Esophagus (tissue), 2 donors: Measurements from ENCODE around the gene MYOG. TPM values are rescaled to one million over a fixed set of nuclear protein-coding genes. Genes with fewer than 3 reads are reported as not detected.

Source experiments
- H3K27ac ChIP-seq, 2 donors: one replicate each; pipeline ENCODE4 v1.5.1; 2013; ENCODE audit warnings: low read depth in 2 of 2, mild to moderate bottlenecking in 2 of 2, inconsistent platforms in 1 of 2, low read length in 1 of 2, moderate library complexity in 1 of 2
- H3K27me3 ChIP-seq, 2 donors: one replicate each; pipeline ENCODE4 v1.6.1; 2013; ENCODE audit warnings: low read length in 2 of 2, control low read depth in 1 of 2, mild to moderate bottlenecking in 1 of 2; ENCODE audit not compliant: insufficient read depth in 2 of 2, control insufficient read depth in 1 of 2
- H3K36me3 ChIP-seq, 2 donors: one replicate each; pipeline ENCODE4 v1.6.1; 2013; ENCODE audit warnings: low read length in 1 of 2; ENCODE audit not compliant: control insufficient read depth in 2 of 2, insufficient read depth in 2 of 2
- H3K4me1 ChIP-seq, 2 donors: one replicate each; pipeline ENCODE4 v1.6.1; 2013; ENCODE audit warnings: low read length in 1 of 2; ENCODE audit not compliant: control insufficient read depth in 2 of 2, insufficient read depth in 2 of 2
- H3K4me3 ChIP-seq, 2 donors: one replicate each; pipeline ENCODE4 v1.5.1; 2013; ENCODE audit warnings: low read length in 2 of 2, mild to moderate bottlenecking in 2 of 2, low read depth in 1 of 2, moderate library complexity in 1 of 2
- H3K9me3 ChIP-seq, 2 donors: one replicate each; pipeline ENCODE4 v1.6.1; 2013; ENCODE audit warnings: mild to moderate bottlenecking in 2 of 2, low read depth in 1 of 2, low read length in 1 of 2, moderate library complexity in 1 of 2; ENCODE audit not compliant: control insufficient read depth in 2 of 2, insufficient read depth in 1 of 2
- WGBS, 2 donors: extraction: QIAGEN DNeasy Blood & Tissue Kit; methylation state at CpG; one replicate each; pipeline ENCODE4 v1.1.7; 2013; 5-methylcytosine and 5-hydroxymethylcytosine counted together
- polyA plus RNA-seq, 2 donors: library from polyadenylated mRNA; stranded (reverse); fragments of 200-250 nt; gene quantifications; one replicate each; pipeline ENCODE4 v1.2.3, GENCODE V29; 2013
- donor health status: healthy with polysubstance abuse.
- donor health status: Bipolar disorder and iron deficiency.

The MYOG gene
- polyA plus RNA-seq, 2 donors = not detected

- no peaks in the 10 kb centered on the region for H3K27me3 ChIP-seq
Observed at GRCh38 chr1:203035111-203036000, 50.5 kb downstream of the MYOG start.

GRCh38 chr1:203034422-203035110, 51.2 kb downstream of the MYOG start:
- no peaks in the 10 kb centered on the region for H3K4me1 ChIP-seq
- no peak overlapping the region for H3K4me3 ChIP-seq
- no peaks in the 10 kb centered on the region for H3K36me3 ChIP-seq
- H3K9me3 ChIP-seq = no peaks in the 10 kb centered on the region
- no peaks in the 10 kb centered on the region for H3K27me3 ChIP-seq
- WGBS, 2 donors = 77 to 82% methylated on average over 10 of the region's 10 CpGs
- H3K27ac ChIP-seq = no peak overlapping the region

More at GRCh38 chr1:203035111-203036000, 50.5 kb downstream of the MYOG start:
- no peaks in the 10 kb centered on the region for H3K9me3 ChIP-seq
- H3K4me1 ChIP-seq = no peaks in the 10 kb centered on the region
- no peak overlapping the region for H3K4me3 ChIP-seq
- H3K27ac ChIP-seq = no peak overlapping the region
- 80 to 82% methylated on average over 15 of the region's 15 CpGs for WGBS, 2 donors
- H3K36me3 ChIP-seq = no peaks in the 10 kb centered on the region

GRCh38 chr1:203033917-203034316, 51.9 kb downstream of the MYOG start:
- 84 to 85% methylated on average over 2 of the region's 2 CpGs for WGBS, 2 donors

GRCh38 chr1:203033287-203033686, 52.5 kb downstream of the MYOG start:
- Histone ChIP-seq H3K27ac (no peak overlapping the region), H3K36me3 (no peaks in the 10 kb centered on the region), H3K9me3 (no peaks in the 10 kb centered on the region), H3K27me3 (no peaks in the 10 kb centered on the region), H3K4me3 (no peak overlapping the region), H3K4me1 (no peaks in the 10 kb centered on the region)
- 85 to 86% methylated on average over 2 of the region's 2 CpGs for WGBS, 2 donors

More at GRCh38 chr1:203033917-203034316, 51.9 kb downstream of the MYOG start:
- no peak overlapping the region for H3K4me3 ChIP-seq
- no peak overlapping the region for H3K27ac ChIP-seq
- H3K4me1 ChIP-seq = no peaks in the 10 kb centered on the region
- H3K36me3 ChIP-seq = no peaks in the 10 kb centered on the region
- H3K27me3 ChIP-seq = no peaks in the 10 kb centered on the region
- H3K9me3 ChIP-seq = no peaks in the 10 kb centered on the region

Other genes starting within 250 kb of the MYOG start
- 10 to 100 TPM in 1 of 2 donors, 1 to 10 TPM in 1; 8.1 to 11.0 TPM for gene RABIF, start 196.9 kb downstream of the MYOG start, polyA plus RNA-seq
- 10 to 100 TPM; 10.7 to 11.5 TPM for gene KLHL12, start 158.8 kb downstream of the MYOG start, polyA plus RNA-seq
- 10 to 100 TPM; 96.2 to 98.4 TPM for gene ADIPOR1, start 127.7 kb downstream of the MYOG start, polyA plus RNA-seq
- gene CYB5R1, start 118.8 kb downstream of the MYOG start, polyA plus RNA-seq = 10 to 100 TPM; 29.9 to 72.5 TPM
- 10 to 100 TPM; 24.2 to 38.6 TPM for gene TMEM183A, start 78.6 kb downstream of the MYOG start, polyA plus RNA-seq
- 1 to 10 TPM in 1 of 2 donors, under 1 TPM in 1; 0.84 to 4.1 TPM for gene PPFIA4, start 59.5 kb downstream of the MYOG start, polyA plus RNA-seq
- gene ADORA1, start 41.7 kb upstream of the MYOG start, polyA plus RNA-seq = under 1 TPM; 0.22 to 0.26 TPM
- not detected for gene MYBPH, start 89.8 kb upstream of the MYOG start, polyA plus RNA-seq
- 10 to 100 TPM in 1 of 2 donors, 1 to 10 TPM in 1; 3.3 to 19.6 TPM for gene CHI3L1, start 100.7 kb upstream of the MYOG start, polyA plus RNA-seq
- gene CHIT1, start 143.7 kb upstream of the MYOG start, polyA plus RNA-seq = under 1 TPM in 1 of 2 donors, not detected in 1; 0.01 TPM
- 10 to 100 TPM in 1 of 2 donors, 1 to 10 TPM in 1; 9.4 to 27.3 TPM for gene BTG2, start 219.5 kb upstream of the MYOG start, polyA plus RNA-seq